Left renal cortex interstitium (tissue), 4 donors: ENCODE measurements around the gene LEMD3. TPM values are rescaled to one million over a fixed set of nuclear protein-coding genes. Genes with fewer than 3 reads are reported as not detected.

Experiments
- DNase-seq, 4 donors: peaks; one replicate each; pipeline ENCODE4 v3.0.0-alpha.2; 2013; ENCODE audit warnings: low read depth in 4 of 4, low spot score in 2 of 4, missing footprints in 1 of 4
- polyA plus RNA-seq, 4 donors: library from polyadenylated mRNA; unstranded; fragments of 120-200 nt; gene quantifications; one replicate each; pipeline ENCODE4 v1.2.1, GENCODE V29; 2013; ENCODE audit not compliant: insufficient read length in 4 of 4

The LEMD3 gene
- polyA plus RNA-seq, 4 donors = 38.3 to 43.8 (median 40.4) TPM

DNA sequence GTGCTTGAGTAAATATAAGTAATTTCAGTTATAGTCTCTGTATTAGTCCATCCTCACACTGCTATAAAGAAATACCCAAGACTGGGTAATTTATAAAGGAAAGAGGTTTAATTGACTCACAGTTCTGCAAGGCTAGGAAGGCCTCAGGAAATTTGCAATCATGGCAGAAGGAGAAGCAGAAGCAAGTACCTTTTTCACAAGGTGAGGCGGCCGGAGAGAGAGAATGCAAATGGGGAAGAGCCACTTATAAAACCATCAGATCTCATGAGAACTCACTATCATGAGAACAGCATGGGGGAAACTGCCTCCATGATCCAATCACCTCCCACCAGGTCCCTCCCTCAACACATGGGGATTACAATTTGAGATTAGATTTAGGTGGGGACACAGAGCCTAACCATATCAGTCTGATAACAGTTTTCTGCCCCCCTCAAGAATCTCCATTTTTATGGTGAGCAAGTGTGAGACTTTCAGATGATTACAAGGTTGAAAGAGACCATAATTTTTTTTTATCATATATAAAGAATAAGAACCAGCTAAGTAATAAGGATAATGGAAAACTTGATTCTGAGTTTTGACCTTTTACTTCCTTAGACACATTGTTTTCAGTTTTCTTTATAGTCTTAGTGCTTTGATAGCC lies 35.6 kb downstream of the LEMD3 start:
- no peak for DNase-seq

DNA sequence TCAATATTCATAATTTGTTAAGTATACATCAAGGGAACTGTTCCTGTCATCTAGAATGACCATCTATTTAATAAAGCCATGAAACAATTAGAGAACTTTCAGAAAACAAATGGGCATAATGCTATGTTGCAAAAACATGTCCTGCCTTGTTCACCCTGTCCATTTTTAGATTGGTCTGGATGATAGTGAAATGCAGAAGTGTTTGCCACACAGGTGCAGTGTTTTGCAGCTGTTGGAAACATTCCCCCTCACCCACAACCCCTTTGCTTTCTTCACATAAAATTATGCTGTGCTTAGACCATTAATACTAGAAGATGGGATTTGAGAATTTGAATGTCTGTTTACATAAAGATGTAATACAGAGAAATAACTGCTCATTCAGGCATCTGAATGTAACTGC lies 36.5 kb downstream of the LEMD3 start:
- DNase-seq = no peak

DNA sequence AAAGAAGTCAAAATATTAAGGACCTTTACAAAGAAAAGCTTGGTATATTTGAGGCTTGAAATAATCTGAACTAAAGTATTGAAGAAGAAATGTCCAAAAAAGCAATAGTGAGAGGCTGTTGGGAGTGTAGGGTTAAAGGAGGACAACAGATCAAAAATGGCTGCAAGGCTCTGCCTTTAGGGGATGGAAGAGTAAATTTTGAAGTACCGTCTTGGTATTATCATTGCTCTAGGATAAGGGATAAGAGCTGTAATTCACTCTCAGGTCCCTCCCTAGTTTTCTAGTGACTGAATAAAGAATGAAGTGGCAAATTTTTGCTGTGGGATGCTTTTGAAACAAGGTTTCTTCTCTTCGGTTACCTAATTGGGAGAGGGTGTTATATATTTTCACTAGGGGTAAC lies 38.7 kb downstream of the LEMD3 start:
- DNase-seq = no peak

DNA sequence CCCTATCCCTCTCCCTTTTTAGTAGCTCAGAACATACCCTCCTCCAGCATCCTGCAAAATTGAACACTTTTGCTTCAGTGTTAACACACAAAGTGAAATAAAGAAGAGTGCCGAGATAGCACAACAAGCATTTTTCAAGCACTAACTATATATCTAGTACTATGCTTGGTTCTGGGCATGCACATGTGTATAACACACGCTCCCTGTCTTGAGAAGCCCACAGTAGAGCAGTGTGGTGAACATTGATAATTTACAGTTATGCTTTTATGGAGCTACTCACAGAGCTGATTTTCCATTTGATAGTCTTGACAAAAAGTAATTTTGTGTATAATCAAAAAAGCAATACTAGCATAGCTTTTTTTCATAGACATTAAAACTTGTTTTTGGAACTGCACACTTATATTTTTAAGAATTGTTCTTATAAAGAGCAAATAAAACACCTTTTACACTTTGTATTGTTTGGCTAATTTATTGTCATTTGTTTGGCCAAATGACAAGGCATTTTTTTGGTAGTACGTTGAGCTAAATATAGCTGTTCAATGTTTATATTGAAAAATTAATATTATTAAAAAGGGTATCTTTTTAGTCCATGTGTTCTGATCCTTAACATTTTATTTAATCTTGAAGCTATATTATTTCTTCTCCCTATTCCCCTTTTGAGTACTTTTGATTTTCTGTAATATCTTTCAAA lies 39.7 kb downstream of the LEMD3 start:
- DNase-seq = no peak

DNA sequence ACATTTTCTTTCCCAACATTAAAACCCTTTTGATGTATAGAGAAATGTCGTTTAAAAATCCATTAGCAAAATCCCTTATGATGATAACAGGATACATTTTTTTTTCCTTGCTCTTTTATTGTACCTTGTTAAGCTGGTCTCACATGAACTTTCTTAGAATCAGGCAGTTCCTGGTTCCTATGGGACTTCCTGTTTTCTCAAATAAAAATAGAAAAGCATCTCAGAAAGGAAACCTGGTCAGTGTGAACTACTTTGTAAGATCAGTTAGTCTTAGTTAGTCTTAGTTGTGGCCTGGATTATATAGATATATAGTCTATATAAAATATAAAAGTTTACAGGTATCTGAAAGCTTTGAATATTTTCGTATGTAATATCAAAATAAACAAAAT lies 40.3 kb downstream of the LEMD3 start:
- no peak for DNase-seq

DNA sequence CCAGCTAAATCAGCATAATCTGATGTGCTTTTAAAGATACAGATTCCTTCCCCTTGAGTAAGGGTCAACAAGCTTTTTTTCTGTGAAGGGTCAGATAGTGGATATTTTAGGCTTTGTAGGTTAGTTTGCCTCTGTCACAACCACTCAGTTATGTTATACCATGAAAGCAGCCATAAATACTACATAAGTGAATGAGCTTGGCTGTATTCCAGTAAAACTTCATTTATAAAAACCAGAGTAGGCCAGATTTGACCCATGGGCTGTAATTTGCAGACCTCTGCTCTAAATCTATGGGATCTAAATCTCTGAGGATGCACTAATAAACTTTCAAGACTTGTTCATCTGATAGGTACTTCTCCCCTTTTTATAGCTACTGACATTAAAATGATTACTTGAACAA lies 47.7 kb downstream of the LEMD3 start:
- DNase-seq = no peak

DNA sequence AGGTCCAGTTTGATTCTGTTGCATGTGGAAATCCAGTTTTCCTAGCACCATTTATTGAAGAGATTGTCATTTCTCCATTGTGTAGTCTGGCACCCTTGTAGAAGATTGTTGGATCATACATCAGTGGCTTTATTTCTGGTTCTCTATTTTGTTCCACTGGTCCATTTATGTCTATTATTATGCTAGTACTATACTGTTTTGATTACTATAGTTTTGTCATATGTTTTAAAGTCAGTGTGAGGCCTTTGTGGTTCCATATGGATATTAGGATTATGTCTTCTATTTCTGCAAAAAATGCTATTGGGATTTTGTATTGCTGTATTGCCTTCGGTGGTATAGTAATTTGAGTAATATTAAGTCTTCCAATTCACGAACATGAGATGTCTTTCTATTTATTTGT lies 51.4 kb downstream of the LEMD3 start:
- DNase-seq = no peak

DNA sequence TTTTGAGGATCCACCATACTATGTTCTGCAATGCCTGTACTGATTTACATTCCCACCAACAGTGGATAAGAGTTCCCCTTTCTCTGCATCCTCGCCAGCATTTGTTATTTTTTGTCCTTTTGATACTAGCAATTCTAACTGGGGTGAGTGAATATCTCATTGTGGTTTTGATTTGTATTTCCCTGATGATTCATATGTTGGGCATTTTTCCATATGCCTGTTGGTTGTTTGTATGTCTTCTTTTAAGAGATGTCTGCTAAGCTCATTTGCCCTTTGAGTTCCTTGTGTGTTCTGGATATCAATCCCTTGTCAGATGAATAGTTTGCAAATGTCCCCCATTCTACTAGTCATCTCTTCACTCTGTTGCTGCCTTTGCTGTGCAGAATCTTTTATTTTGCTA lies 60.1 kb downstream of the LEMD3 start:
- no peak for DNase-seq

DNA sequence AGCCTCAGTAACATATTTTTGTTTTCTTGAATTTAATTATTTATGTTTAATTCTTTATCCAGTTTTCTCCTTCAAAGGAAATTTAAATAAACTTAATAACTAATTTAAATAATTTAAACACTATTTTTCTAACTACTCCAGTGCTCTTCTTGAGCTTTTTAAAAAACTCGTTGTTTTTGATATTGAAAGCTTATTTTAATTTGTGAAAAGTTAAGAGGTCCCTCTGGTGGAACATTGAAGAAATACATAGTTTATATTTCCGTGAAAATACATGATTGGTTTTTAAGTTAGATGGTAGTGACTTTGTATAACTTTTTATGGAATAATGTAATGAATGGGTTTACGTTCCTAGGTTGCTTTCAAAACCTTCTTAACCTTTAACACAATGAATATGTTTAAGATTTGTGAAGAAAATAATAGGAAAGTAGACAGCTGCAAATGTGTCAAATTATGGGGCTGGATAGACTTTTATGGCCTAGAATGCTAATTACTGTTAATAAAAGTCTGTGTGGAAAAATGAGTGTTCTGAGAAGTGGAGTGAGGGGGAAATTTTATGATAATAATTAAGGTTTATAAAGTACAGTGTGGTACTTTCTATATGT lies 63.2 kb downstream of the LEMD3 start:
- peak in 1 of 4 donors; percentile 10 for DNase-seq

DNA sequence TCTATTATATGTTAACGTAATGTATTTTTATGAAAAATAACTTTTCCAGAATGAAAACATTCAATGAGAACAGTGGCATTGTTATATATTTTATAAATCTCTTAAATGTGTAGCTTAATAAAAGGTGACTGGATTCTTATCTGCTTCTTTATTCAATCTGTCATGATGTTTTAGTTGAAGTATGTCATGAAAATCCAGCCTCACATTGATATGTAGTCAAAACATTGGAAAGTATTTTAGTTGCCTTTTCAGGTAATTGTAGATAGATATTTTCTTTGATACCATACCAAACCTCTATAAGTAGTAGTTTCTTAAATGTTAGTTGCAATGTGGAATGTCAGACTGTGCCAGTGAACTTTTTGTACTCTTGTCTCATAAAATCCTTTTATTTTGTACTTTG lies 67.8 kb downstream of the LEMD3 start:
- no peak for DNase-seq

DNA sequence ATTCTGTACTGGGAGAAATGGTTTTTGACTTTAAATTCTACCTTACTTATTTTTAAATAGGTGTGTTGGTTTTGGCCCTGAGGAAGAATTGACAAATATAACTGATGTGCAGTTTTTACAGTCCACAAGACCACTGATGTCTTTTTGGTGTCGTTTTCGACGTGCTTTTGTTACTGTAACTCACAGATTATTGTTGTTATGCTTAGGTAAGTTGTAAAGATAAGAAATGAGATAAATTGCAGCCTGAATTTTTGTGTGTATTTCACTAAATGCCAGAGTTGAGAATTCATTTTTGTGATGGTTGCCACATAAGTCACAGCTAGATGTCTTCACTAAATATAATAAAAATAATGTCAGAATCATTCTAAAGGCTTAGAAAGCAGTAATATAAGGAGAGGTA lies 69.2 kb downstream of the LEMD3 start:
- DNase-seq = no peak

DNA sequence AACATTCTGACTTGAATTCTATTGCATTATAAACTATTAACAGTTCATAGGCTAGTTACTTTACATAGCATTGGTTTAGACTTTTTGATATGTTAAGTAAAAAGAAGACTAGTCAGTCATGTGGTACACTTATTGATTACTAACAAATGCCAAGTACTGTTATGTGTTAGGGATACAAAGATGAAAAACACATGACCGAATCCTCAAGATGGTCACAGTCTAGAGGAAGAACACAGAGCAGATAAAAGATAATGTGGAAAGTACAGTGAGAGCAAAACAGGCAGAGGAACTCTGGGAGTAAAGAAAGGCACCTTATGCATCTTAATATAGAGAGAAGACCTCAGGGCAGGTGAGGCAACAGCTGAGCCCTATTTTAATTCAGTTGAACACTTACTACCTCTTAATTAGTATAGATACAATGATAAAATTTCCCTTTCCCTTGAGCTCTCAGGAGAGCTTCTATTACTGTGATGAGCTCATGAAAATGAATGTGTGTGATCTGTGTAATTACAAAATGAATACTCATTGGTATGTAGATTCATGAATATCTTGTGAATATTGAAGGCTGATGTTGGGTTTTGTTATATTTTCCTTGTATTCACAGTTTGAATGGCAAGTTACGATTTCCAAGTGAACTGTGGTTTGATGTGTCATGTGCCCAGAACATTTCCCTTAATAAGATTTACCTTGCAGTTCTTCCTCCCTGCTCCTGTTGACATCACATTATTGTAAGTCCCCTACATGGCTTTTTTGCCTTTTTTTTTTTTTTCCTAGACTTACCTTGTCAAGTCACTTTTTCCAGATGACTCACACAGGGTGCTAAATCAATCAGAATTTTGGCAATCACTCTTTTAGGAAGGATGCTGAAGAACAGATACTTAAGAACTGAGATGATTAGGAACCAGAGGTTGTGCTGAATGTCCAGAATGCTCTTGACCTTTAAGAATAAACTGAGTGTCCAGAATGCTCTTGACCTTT lies 79.6 kb downstream of the LEMD3 start:
- DNase-seq = no peak

DNA sequence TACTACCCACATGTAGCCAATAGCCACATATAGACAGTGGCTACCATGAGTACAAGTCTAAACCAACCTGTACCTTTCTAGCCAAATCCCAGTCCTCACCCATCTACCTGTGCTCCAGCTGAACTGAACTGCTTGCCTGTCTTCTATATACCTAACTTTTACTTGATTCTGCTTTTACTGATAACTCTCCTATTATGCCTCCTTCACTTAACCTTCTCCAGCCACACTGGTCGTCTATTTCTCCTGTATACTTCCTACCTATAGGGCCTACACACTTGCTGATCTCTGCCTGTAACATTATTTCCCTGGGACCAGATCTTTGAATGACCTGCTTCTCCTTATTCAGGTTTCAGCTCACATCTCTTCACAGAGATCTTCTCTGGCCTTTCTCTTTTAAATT lies 83.1 kb downstream of the LEMD3 start:
- DNase-seq = no peak

DNA sequence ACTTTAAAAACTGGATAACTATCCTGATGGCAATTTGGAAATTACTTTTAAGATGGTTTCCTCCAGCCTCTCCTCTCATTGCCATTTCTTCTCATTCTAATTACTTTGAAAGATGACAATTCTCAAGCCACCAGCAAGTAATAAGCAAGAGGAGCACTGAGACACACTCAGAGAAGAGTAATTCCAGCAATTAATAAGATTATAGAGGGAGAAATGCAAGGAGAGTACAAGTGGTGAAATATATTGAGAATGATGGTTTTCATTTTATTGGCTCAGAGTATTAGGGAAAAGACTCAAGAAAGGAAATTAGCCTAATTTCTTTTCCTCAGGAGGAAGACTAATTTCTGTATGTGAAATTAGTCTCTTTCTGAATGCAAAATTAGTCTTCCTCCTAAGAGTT lies 88.6 kb downstream of the LEMD3 start:
- no peak for DNase-seq

DNA sequence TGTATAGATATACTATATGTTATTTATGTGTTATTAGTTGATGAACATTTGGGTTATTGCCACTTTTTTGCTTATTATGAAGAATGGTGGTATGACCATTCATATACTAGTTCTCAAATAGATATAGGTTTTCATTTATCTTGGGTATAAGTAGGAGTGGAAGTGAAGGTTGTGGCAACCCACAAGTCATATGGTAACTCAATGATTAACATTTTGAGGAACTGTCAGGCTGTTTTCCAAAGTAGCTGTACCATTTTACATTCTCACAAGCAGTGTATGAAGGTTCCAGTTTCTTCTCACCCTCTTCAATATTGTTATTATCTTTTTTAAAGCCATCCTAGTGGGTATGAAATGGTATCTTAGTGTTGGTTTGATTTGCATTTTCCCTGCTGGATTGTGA lies 90.1 kb downstream of the LEMD3 start:
- no peak for DNase-seq

DNA sequence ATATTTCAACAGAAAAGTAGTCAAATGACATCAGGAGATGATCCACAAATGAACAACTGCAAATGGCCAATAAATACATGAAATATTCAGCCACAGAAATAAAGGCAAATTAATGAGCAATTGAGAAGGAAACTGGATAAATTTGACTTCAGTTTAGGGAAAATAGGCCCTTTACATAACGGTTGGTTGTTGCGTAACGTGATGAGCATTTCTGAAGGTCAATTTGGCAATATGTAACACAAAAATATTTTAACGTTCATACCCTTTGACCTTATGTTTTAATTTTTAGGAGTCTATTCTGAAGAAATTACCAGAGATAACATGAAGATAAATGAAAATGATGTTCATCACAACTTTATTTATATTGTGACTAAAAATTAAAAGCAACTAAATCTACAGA lies 94.4 kb downstream of the LEMD3 start:
- no peak for DNase-seq

DNA sequence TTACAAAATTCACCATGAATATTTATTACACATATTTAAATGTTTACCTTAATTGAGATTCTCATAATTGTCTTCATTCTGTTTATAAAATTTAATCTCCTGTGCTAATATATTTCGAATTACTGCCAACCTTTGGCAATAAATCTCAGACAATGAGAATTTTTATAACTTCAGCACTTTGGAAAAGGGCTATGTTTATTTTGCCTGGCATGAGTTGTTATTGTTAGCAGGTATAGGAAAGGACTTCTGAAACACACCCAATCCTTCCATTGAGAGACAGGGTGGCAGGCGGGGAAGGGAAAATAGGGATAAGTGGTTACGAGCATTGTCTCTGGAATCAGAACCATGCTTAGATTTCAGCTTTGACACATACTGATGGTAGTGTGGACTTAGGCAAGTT lies 97.0 kb downstream of the LEMD3 start:
- DNase-seq = no peak

DNA sequence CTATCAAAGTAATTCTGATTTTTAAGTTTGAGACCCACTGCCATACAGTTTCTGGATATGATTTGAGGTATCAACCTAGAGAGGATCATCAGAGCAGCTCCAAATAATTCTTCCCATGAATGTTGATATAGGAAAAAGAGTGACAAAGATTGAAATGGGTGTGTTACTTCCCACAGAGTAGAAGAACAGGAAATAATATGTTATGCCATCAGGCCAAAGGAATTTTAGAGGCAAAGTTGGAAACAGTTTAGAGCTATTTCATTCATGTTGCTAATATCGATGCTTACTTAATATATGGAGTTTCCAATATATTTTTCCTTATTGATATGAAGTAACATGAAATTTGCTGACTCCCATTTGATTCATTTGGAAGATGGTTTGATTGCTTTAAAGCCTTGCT lies 100.2 kb downstream of the LEMD3 start:
- DNase-seq = no peak

DNA sequence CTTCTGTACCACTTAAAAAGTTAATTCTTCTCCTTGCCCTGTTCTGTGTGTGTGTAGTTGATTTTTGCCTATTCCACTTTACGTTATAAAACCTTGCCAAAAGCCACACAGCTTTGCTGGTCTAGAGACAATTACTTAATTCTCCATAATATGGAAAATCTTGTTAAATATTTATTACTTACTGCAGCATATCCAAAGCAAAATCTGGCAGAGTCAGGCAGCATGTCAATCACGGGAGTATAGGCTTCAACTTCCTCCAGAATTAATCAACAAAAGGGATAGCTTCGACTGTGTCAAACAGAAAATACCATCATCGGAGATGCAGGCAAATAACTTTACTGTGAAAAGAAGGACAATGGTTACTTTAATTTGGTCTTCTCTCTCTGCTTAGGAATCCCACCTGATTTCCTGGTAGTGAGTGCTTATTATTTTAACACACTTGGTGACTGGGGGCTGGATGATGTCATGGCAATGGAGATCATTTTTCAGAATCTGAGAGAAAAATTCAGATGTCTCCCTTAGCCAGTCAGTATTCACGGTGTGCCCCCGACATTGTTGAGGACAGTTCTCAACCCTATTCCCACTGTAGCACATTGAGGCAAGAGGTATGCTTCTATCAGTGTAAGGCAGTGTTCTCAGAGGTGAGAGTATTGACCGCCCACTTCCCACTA lies 105.4 kb downstream of the LEMD3 start:
- no peak for DNase-seq

DNA sequence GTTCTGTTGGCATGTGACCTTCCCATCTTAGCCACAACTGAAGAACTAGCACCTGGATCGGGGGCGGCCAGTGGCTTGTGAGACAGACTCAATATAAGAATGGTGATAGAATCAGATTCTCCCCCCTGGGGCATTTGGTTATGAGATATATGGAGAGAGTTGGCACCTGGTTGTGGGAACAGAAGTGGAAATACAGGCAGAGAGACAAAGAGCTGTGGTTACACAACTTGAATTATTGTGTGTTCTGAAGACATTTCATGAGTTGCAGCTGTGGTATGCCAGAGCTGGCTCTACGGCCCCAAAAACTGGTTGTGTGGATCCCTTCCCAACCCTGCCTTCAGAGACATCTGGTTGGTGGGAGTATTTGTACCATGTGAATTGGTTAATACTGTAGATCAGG lies 106.2 kb downstream of the LEMD3 start:
- DNase-seq = no peak
